GM23248 (cell line): ENCODE results near the gene TRAF3. TPM values are rescaled to one million over a fixed set of nuclear protein-coding genes. Genes with fewer than 3 reads are reported as not detected.

Experiments
- DNase-seq: peaks from one replicate; pipeline ENCODE4 v3.0.0-alpha.2; 2015
- H2AFZ ChIP-seq: fragments of 200-600 bp; sonication (generic); 2 replicates; pipeline ENCODE4 v1.6.1; 2016; ENCODE audit warnings: antibody characterized with exemption
- H3F3A ChIP-seq: fragments of 200-600 bp; sonication (generic); 2 replicates; pipeline ENCODE4 v1.6.1; 2016; ENCODE audit warnings: mild to moderate bottlenecking, antibody characterized with exemption, mixed run types; ENCODE audit not compliant: insufficient read depth
- H3K27ac ChIP-seq: fragments of 200-600 bp; sonication (generic); 2 replicates; pipeline ENCODE4 v1.5.1; 2016; ENCODE audit warnings: mild to moderate bottlenecking
- H3K27me3 ChIP-seq: fragments of 200-600 bp; sonication (generic); replicated peaks from 2 replicates; pipeline ENCODE4 v1.6.1; 2016; ENCODE audit warnings: mild to moderate bottlenecking; ENCODE audit not compliant: insufficient read depth
- H3K36me3 ChIP-seq: fragments of 200-600 bp; sonication (generic); 2 replicates; pipeline ENCODE4 v1.6.1; 2016; ENCODE audit warnings: low read depth, mild to moderate bottlenecking
- H3K4me1 ChIP-seq: fragments of 200-600 bp; sonication (generic); 2 replicates; pipeline ENCODE4 v1.6.1; 2016; ENCODE audit warnings: mild to moderate bottlenecking; ENCODE audit not compliant: insufficient read depth
- H3K4me2 ChIP-seq: fragments of 200-600 bp; sonication (generic); one replicate; pipeline ENCODE4 v1.6.1; 2016; ENCODE audit warnings: mild to moderate bottlenecking; ENCODE audit not compliant: unreplicated experiment
- H3K4me3 ChIP-seq: fragments of 200-600 bp; sonication (generic); 2 replicates; pipeline ENCODE4 v1.5.1; 2016; ENCODE audit warnings: mild to moderate bottlenecking
- H3K79me2 ChIP-seq: fragments of 200-600 bp; sonication (generic); 2 replicates; pipeline ENCODE4 v1.6.1; 2016; ENCODE audit warnings: mild to moderate bottlenecking; ENCODE audit not compliant: insufficient read depth
- H3K9ac ChIP-seq: fragments of 200-600 bp; sonication (generic); 2 replicates; pipeline ENCODE4 v1.6.1; 2016; ENCODE audit warnings: mild to moderate bottlenecking
- H3K9me2 ChIP-seq: fragments of 200-600 bp; sonication (generic); 2 replicates; pipeline ENCODE4 v1.6.1; 2016; ENCODE audit warnings: mixed run types, mild to moderate bottlenecking, moderate library complexity; ENCODE audit not compliant: insufficient read depth
- H3K9me3 ChIP-seq: fragments of 200-600 bp; sonication (generic); one replicate; pipeline ENCODE4 v1.6.1; 2017; ENCODE audit warnings: low read depth
- H4K20me1 ChIP-seq: fragments of 200-600 bp; sonication (generic); 2 replicates; pipeline ENCODE4 v1.6.0; 2016; ENCODE audit not compliant: insufficient read depth
- EZH2 ChIP-seq: fragments of 200-600 bp; sonication (generic); IDR thresholded peaks from 2 replicates; pipeline ENCODE4 v1.6.1; 2018; ENCODE audit warnings: antibody characterized with exemption, mild to moderate bottlenecking; ENCODE audit not compliant: insufficient read depth, poor library complexity, severe bottlenecking
- EZH2phosphoT487 ChIP-seq: fragments of 200-600 bp; sonication (generic); IDR thresholded peaks from 2 replicates; pipeline ENCODE4 v1.6.1; 2018; ENCODE audit warnings: antibody characterized with exemption, moderate library complexity, mild to moderate bottlenecking, low read depth; ENCODE audit not compliant: insufficient read depth
- WGBS, 2 experiments: methylation state at CpG; one replicate each; pipeline ENCODE4 v1.1.6; 2015 to 2017; ENCODE audit warnings: low lambda C conversion rate in 2 of 2, low coverage in 1 of 2; ENCODE audit errors: missing lambda C conversion rate in 2 of 2; 5-methylcytosine and 5-hydroxymethylcytosine counted together
- in situ Hi-C: fragments of 300-500 bp; cut with MboI; formaldehyde crosslinking; loops from 2 replicates; pipeline ENCODE4 v1.15.0; 2020
- polyA plus RNA-seq: library from polyadenylated mRNA; unstranded; fragments of >200 nt; fragmentation: Nextera tagmentation; extraction: Ambion mirVana; gene quantifications from 2 replicates; pipeline ENCODE4 v1.2.1, GENCODE V29; 2016
- total RNA-seq: library from RNA; depleted of rRNA; stranded (reverse); fragments of >200 nt; shearing (Covaris generic); gene quantifications from 2 replicates; pipeline ENCODE4 v1.2.3, GENCODE V29; 2014

TRAF3 gene
- total and polyA plus RNA-seq, 2 experiments from 2014 or later, result 7.9 to 17.9 TPM

DNA sequence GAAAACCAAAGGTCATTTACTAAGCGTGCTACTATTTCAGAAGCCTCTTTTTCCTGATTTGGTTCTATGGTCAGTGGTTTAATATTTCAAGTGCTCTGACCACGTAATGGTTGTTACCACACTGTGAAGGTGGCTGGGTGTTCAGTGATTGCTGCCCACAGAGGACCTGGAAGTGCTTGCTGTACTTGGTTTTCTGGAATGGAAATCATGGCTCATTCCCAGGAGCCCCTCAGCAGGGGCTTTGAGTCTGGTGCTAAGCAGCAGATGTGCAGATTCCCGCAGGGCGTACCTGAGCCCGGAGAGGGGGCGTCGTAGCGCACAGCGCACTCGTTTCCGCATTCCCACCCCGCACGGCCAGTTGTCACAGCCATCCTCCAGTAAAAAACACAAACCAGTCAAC, 50.5 kb downstream of the TRAF3 start:
- Histone ChIP-seq H3K4me1 (peaks cover 11% of the 10 kb centered on the region), H3K9me3 (no peaks in the 10 kb centered on the region), H3K27me3 (no peaks in the 10 kb centered on the region), H3K9ac (no peak overlapping the region), H3K9me2 (no peaks in the 10 kb centered on the region), H3K27ac (no peak overlapping the region), H3K4me2 (no peak overlapping the region), H3K36me3 (no peaks in the 10 kb centered on the region), H4K20me1 (0 out of 2 replicates have a peak, but pooled peaks cover 3% of the 10 kb centered on the region), H2AFZ (no peak overlapping the region), H3F3A (0 out of 2 replicates have a peak, but pooled peaks cover 4% of the 10 kb centered on the region), H3K4me3 (no peak overlapping the region), H3K79me2 (peaks cover 83% of the 10 kb centered on the region)
- TF ChIP-seq EZH2phosphoT487 (no peak), EZH2 (no peak)
- in situ Hi-C loops, result no loop called here
- no peak for DNase-seq
- 95% methylated on average over 13 of the region's 13 CpGs for WGBS, 2 experiments

DNA sequence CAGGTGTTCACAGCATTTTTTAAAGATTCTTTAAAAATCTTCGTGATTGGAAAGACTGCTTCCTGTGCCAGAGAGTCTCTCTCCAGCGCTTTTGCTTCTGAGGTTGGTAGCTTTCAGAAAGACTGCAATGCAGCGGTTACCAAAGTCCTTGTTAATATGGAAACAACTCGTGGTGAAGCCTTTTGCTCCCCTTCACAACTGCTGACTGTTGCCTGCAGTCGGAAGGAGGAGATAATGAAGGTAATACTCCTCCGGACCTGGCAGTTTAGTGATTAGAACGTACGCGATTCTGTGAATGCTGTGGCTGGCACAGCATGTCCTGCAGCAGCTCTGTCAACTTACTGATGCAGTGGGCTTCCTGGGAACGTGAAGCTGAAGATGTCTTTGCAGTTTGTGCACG, 50.9 kb downstream of the TRAF3 start:
- Histone ChIP-seq H3F3A (0 out of 2 replicates have a peak, but pooled peaks cover 4% of the 10 kb centered on the region), H3K9ac (no peak overlapping the region), H3K4me2 (no peak overlapping the region), H3K36me3 (no peaks in the 10 kb centered on the region), H4K20me1 (0 out of 2 replicates have a peak, but pooled peaks cover 3% of the 10 kb centered on the region), H3K9me2 (no peaks in the 10 kb centered on the region), H3K27me3 (no peaks in the 10 kb centered on the region), H3K4me1 (peaks cover 11% of the 10 kb centered on the region), H3K79me2 (peaks cover 78% of the 10 kb centered on the region), H3K9me3 (no peaks in the 10 kb centered on the region), H3K27ac (no peak overlapping the region), H2AFZ (no peak overlapping the region), H3K4me3 (no peak overlapping the region)
- TF ChIP-seq EZH2phosphoT487 (no peak), EZH2 (no peak)
- 84 to 85% methylated on average over 11 of the region's 11 CpGs for WGBS, 2 experiments
- no peak for DNase-seq
- in situ Hi-C loops, result no loop called here

DNA sequence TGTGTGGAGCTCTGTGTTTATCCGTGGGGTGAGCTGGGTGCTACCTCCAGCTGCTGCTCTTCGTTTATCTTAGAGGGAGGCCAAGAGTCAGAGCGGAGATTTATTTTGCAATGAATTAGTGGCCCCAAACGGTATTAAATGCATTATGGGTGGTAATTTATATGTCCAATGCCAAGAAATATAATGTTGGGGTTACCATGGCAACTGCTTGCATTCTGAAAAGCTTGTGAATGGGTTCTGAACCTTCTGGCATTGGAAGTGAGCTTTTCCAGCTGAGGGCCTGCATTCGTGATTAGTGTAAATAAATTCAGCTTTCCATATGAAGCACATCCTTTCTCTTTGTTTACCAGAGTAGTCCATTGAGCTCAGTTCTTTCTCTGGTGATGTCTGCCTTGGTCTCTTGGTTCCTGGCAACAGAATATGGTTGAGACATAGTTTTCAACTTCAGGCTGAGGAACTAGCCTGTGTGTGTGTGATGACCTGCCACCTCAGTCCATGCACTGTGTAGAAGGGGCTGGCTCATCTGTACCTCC, 51.8 kb downstream of the TRAF3 start:
- H3K4me2 ChIP-seq, result no peak overlapping the region
- H3K27ac ChIP-seq, result no peak overlapping the region
- WGBS, 2 experiments, result 90% methylated on average over 5 of the region's 5 CpGs
- no peaks in the 10 kb centered on the region for H3K9me2 ChIP-seq
- no peak for DNase-seq
- no peak overlapping the region for H2AFZ ChIP-seq
- 0 out of 2 replicates have a peak, but pooled peaks cover 4% of the 10 kb centered on the region for H3F3A ChIP-seq
- H3K4me3 ChIP-seq, result no peak overlapping the region
- no peaks in the 10 kb centered on the region for H3K36me3 ChIP-seq
- H3K27me3 ChIP-seq, result no peaks in the 10 kb centered on the region
- 0 out of 2 replicates have a peak, but pooled peaks cover 3% of the 10 kb centered on the region for H4K20me1 ChIP-seq
- no peaks in the 10 kb centered on the region for H3K9me3 ChIP-seq
- H3K79me2 ChIP-seq, result peaks cover 69% of the 10 kb centered on the region
- in situ Hi-C loops, result no loop called here
- H3K9ac ChIP-seq, result no peak overlapping the region
- TF ChIP-seq EZH2, result no peak
- no peak for TF ChIP-seq EZH2phosphoT487
- H3K4me1 ChIP-seq, result peaks cover 11% of the 10 kb centered on the region

DNA sequence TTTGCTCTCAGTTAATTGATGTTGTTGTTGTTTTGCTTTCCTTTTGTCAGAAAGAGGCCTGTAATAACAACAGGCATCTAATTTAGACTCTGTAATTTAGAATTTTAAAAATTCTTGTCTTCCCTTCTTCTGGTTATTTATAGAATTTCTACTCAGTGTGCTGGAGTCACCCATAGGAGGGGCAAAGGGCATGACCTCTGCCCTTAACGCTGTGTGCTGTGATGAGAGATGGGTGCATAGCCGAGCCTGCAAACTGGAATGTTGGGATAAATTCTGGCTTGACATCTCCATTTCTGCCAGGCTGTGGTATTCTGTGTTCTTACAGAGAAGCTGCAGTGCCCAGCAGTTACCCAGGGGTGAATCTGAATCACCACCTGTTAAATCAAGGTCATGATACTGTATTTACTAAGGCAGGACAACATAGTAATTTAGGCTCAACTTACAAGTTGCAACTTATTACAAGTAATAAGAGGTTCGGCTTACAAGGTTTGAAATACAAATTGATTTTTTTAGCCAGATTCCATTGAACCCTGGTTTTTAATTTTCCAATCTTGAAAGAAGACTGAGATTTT, 53.3 kb downstream of the TRAF3 start:
- Histone ChIP-seq H3K4me3 (no peak overlapping the region), H3K4me1 (no peaks in the 10 kb centered on the region), H4K20me1 (no peaks in the 10 kb centered on the region), H3F3A (no peaks in the 10 kb centered on the region), H3K79me2 (peaks cover 56% of the 10 kb centered on the region), H3K36me3 (no peaks in the 10 kb centered on the region), H3K27ac (no peak overlapping the region), H3K27me3 (no peaks in the 10 kb centered on the region), H3K9ac (no peak overlapping the region), H3K4me2 (no peak overlapping the region), H3K9me3 (no peaks in the 10 kb centered on the region), H2AFZ (no peak overlapping the region), H3K9me2 (no peaks in the 10 kb centered on the region)
- TF ChIP-seq EZH2phosphoT487 (no peak), EZH2 (no peak)
- in situ Hi-C loops, result no loop called here
- 86 to 91% methylated on average over 3 of the region's 3 CpGs for WGBS, 2 experiments
- no peak for DNase-seq
